IMR-90 (cell line): ENCODE results near the gene TRIO. TPM values are rescaled to one million over a fixed set of nuclear protein-coding genes. Genes with fewer than 3 reads are reported as not detected.

ENCODE experiments used
- ATAC-seq: fragments of 200-7000 bp; cut with Tn5 transposase; 2 replicates; pipeline ENCODE4 v1.9.1; 2020; ENCODE audit warnings: low read depth, mild to moderate bottlenecking, moderate library complexity
- BruUV-seq: library from RNA; stranded (reverse); fragments of 400-500 nt; replicated peaks from 2 replicates; lab custom pipeline; 2021; lab: Mats Ljungman, UMichigan
- CTCF ChIA-PET: fragments of 300-600 bp; formaldehyde crosslinking; extraction: SDS; loops from one replicate; lab custom pipeline; 2021; ENCODE audit warnings: antibody characterized with exemption; lab: Yijun Ruan, JAX
- POLR2A ChIA-PET: fragments of 300-600 bp; sonication (Branson Sonifier 250); formaldehyde crosslinking; loops from one replicate; lab custom pipeline; 2022; ENCODE audit warnings: antibody characterized with exemption; ENCODE audit not compliant: unreplicated experiment; lab: Charles Lee
- DNase-seq: peaks from one replicate; pipeline ENCODE4 v3.0.0; 2013
- H2AFZ ChIP-seq: replicated peaks from 2 replicates; pipeline ENCODE3; 2013; ENCODE audit warnings: low read length, mild to moderate bottlenecking; ENCODE audit not compliant: poor library complexity
- H2AK5ac ChIP-seq: 2 replicates; pipeline ENCODE4 v1.6.1; 2013; ENCODE audit warnings: low read depth, low read length, inconsistent platforms
- H2AK9ac ChIP-seq: replicated peaks from 2 replicates; pipeline ENCODE3; 2013; ENCODE audit warnings: mild to moderate bottlenecking, low read depth, low read length, moderate library complexity; ENCODE audit not compliant: poor library complexity
- H2BK120ac ChIP-seq: 2 replicates; pipeline ENCODE4 v1.6.1; 2013; ENCODE audit warnings: low read depth, low read length, inconsistent platforms
- H2BK15ac ChIP-seq: 3 replicates; pipeline ENCODE4 v1.6.1; 2013; ENCODE audit warnings: low read depth, low read length, inconsistent platforms
- H2BK20ac ChIP-seq: 2 replicates; pipeline ENCODE4 v1.6.1; 2013; ENCODE audit warnings: low read depth, mild to moderate bottlenecking, inconsistent platforms, low read length, moderate library complexity
- H2BK5ac ChIP-seq: 2 replicates; pipeline ENCODE4 v1.6.1; 2013; ENCODE audit warnings: mild to moderate bottlenecking, low read depth, low read length, inconsistent platforms; ENCODE audit not compliant: poor library complexity, severe bottlenecking
- H3K14ac ChIP-seq: replicated peaks from 2 replicates; pipeline ENCODE4 v1.6.1; 2013; ENCODE audit warnings: low read depth, low read length, inconsistent platforms
- H3K18ac ChIP-seq: 2 replicates; pipeline ENCODE4 v1.6.1; 2013; ENCODE audit warnings: low read depth, low read length, control low read depth
- H3K23ac ChIP-seq: 2 replicates; pipeline ENCODE4 v1.6.1; 2013; ENCODE audit warnings: low read depth, low read length, inconsistent platforms
- H3K27ac ChIP-seq: 2 replicates; pipeline ENCODE4 v1.5.1; 2013; ENCODE audit warnings: mild to moderate bottlenecking, control low read depth, low read length; ENCODE audit not compliant: insufficient read depth
- H3K27me3 ChIP-seq: 2 replicates; pipeline ENCODE4 v1.6.1; 2013; ENCODE audit warnings: low read length; ENCODE audit not compliant: control insufficient read depth, insufficient read depth
- H3K36me3 ChIP-seq: 2 replicates; pipeline ENCODE4 v1.6.1; 2013; ENCODE audit warnings: low read length, mixed read lengths; ENCODE audit not compliant: control insufficient read depth, insufficient read depth
- H3K4ac ChIP-seq: 2 replicates; pipeline ENCODE4 v1.6.1; 2013; ENCODE audit warnings: low read depth, low read length, inconsistent platforms
- H3K4me1 ChIP-seq: 2 replicates; pipeline ENCODE4 v1.6.1; 2013; ENCODE audit warnings: low read length, mixed read lengths; ENCODE audit not compliant: control insufficient read depth, insufficient read depth
- H3K4me2 ChIP-seq: 2 replicates; pipeline ENCODE4 v1.6.1; 2013; ENCODE audit warnings: low read depth, mild to moderate bottlenecking, control low read depth, low read length, moderate library complexity
- H3K4me3 ChIP-seq: 2 replicates; pipeline ENCODE4 v1.5.1; 2013; ENCODE audit warnings: low read depth, mild to moderate bottlenecking, control low read depth, low read length, moderate library complexity; ENCODE audit not compliant: insufficient read depth
- H3K56ac ChIP-seq: 2 replicates; pipeline ENCODE4 v1.6.1; 2013; ENCODE audit warnings: low read length, inconsistent platforms; ENCODE audit not compliant: insufficient read depth; ENCODE audit errors: extremely low read depth
- H3K79me1 ChIP-seq, 2 experiments: 2 replicates each; pipeline ENCODE4 v1.6.1; 2013; ENCODE audit warnings: low read length in 2 of 2, inconsistent platforms in 1 of 2, low read depth in 1 of 2
- H3K9ac ChIP-seq: 2 replicates; pipeline ENCODE4 v1.6.1; 2013; ENCODE audit warnings: low read depth, low read length, control low read depth
- H3K9me1 ChIP-seq: 2 replicates; pipeline ENCODE4 v1.6.1; 2013; ENCODE audit warnings: low read length, inconsistent platforms; ENCODE audit not compliant: insufficient read depth
- H3K9me3 ChIP-seq: 2 replicates; pipeline ENCODE4 v1.6.1; 2013; ENCODE audit warnings: low read length; ENCODE audit not compliant: control insufficient read depth, insufficient read depth
- H4K20me1 ChIP-seq: 2 replicates; pipeline ENCODE4 v1.6.1; 2013; ENCODE audit warnings: low read length, inconsistent platforms; ENCODE audit not compliant: insufficient read depth
- H4K5ac ChIP-seq: 2 replicates; pipeline ENCODE4 v1.6.1; 2013; ENCODE audit warnings: mild to moderate bottlenecking, low read depth, low read length, control low read depth
- H4K8ac ChIP-seq, 2 experiments: 2 replicates each; pipeline ENCODE4 v1.6.1; 2013; ENCODE audit warnings: low read depth in 2 of 2, low read length in 2 of 2, control low read depth in 1 of 2, inconsistent platforms in 1 of 2
- H4K91ac ChIP-seq: 2 replicates; pipeline ENCODE4 v1.6.1; 2013; ENCODE audit warnings: low read depth, low read length, inconsistent platforms; ENCODE audit not compliant: insufficient read depth
- BHLHE40 ChIP-seq: fragments of 150-350 bp; IDR thresholded peaks from 2 replicates; pipeline ENCODE4 v1.6.1; 2016; ENCODE audit warnings: mild to moderate bottlenecking, low read depth, low read length
- CEBPB ChIP-seq: IDR thresholded peaks from 2 replicates; pipeline ENCODE4 v1.6.1; 2012; ENCODE audit warnings: low read depth, low read length, improper control_type of control experiment
- CHD1 ChIP-seq: IDR thresholded peaks from 2 replicates; pipeline ENCODE4 v1.6.1; 2012; ENCODE audit warnings: low read depth, low read length, improper control_type of control experiment
- FOS ChIP-seq: fragments of 150-350 bp; IDR thresholded peaks from 2 replicates; pipeline ENCODE4 v1.6.1; 2016; ENCODE audit warnings: low read depth, low read length
- MAFK ChIP-seq: IDR thresholded peaks from 2 replicates; pipeline ENCODE4 v1.6.1; 2012; ENCODE audit warnings: low read depth, low read length, improper control_type of control experiment
- MAZ ChIP-seq: IDR thresholded peaks from 2 replicates; pipeline ENCODE4 v1.6.1; 2012; ENCODE audit warnings: low read depth, mild to moderate bottlenecking, low read length, improper control_type of control experiment, moderate library complexity, borderline replicate concordance
- MXI1 ChIP-seq: IDR thresholded peaks from 2 replicates; pipeline ENCODE4 v1.6.1; 2012; ENCODE audit warnings: low read depth, mild to moderate bottlenecking, low read length, moderate library complexity, borderline replicate concordance
- POLR2A ChIP-seq: IDR thresholded peaks from 2 replicates; pipeline ENCODE4 v1.6.1; 2012; ENCODE audit warnings: mild to moderate bottlenecking, low read depth, low read length
- RAD21 ChIP-seq: IDR thresholded peaks from 2 replicates; pipeline ENCODE4 v1.6.1; 2012; ENCODE audit warnings: low read length, improper control_type of control experiment
- RCOR1 ChIP-seq: IDR thresholded peaks from 2 replicates; pipeline ENCODE4 v1.6.1; 2012; ENCODE audit warnings: mild to moderate bottlenecking, low read length, improper control_type of control experiment; ENCODE audit not compliant: insufficient replicate concordance
- RFX5 ChIP-seq: IDR thresholded peaks from 2 replicates; pipeline ENCODE4 v1.8.0; 2012; ENCODE audit warnings: low read depth, mild to moderate bottlenecking, low read length, moderate library complexity
- SMC3 ChIP-seq: fragments of 150-350 bp; IDR thresholded peaks from 2 replicates; pipeline ENCODE4 v1.6.1; 2016; ENCODE audit warnings: low read depth, mild to moderate bottlenecking, antibody characterized with exemption, low read length, moderate library complexity
- WGBS, 2 experiments: methylation state at CpG; one replicate each; pipeline versions ENCODE4 v1.1.5 to v1.1.7; 2013; ENCODE audit warnings: missing lambda C conversion rate in 2 of 2; ENCODE audit not compliant: insufficient read length in 1 of 2; ENCODE audit errors: extremely low coverage in 2 of 2; 5-methylcytosine and 5-hydroxymethylcytosine counted together
- dilution Hi-C: fragments of 300-500 bp; cut with HindIII; formaldehyde crosslinking; loops from one replicate; pipeline ENCODE4 v1.14.3; 2018; ENCODE audit warnings: low sequenced_read_pairs; ENCODE audit not compliant: unreplicated experiment
- in situ Hi-C: fragments of 300-500 bp; cut with MboI; formaldehyde crosslinking; loops from 3 replicates; pipeline ENCODE4 v1.14.3; 2019; ENCODE audit warnings: low sequenced_read_pairs, inconsistent platforms, mixed read lengths
- intact Hi-C: fragments of 100-400 bp; cut with micrococcal nuclease; formaldehyde crosslinking; loops from 2 replicates; pipeline ENCODE4 v1.10.0; 2022
- polyA plus RNA-seq, 3 experiments: library from polyadenylated mRNA; depleted of rRNA; stranded (reverse); fragments of >200 nt; gene quantifications; 2 replicates each; pipeline ENCODE4 v1.2.3, GENCODE V29; 2012; ENCODE audit warnings: low replicate concordance in 1 of 3
- total RNA-seq: library from RNA; depleted of rRNA; stranded (reverse); fragments of >200 nt; gene quantifications from 2 replicates; pipeline ENCODE4 v1.2.3, GENCODE V29; 2012
- TF ChIP-seq, protein P1 (sequence below): conservative IDR thresholded peaks from 2 replicates; pipeline ENCODE4 v1.5.1; 2012; ENCODE audit warnings: mild to moderate bottlenecking, low read depth, low read length, improper control_type of control experiment

Gene TRIO
- total and polyA plus RNA-seq, 2 of the 4 experiments (the other 2 are of a cell fraction): 206 to 522 TPM

DNA sequence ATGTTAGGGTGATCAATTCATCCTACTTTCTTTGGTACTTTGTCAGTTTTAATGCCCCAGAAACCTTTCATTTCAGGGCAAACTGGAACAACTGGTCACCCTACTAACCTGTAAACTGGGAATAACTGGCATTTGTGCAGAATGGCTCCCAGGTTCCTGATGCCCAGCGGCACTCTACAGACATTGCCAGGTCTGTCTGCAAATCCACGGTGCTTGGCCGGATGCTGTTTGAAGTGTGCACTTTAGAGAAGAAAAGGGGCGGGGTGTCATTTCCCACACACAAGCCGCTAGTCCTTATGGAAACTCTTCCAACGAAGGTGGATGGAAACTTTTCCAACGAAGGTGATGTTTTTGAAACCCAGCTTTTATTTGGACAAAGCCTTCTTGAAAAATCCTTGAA is 388.5 kb downstream of the TRIO start:
- H3K9me1 ChIP-seq: 0 out of 2 replicates have a peak, but pooled peaks cover 2% of the 10 kb centered on the region
- ATAC-seq: no peak
- H3K27ac ChIP-seq: no peak overlapping the region
- no peaks in the 10 kb centered on the region for H3K4me1 ChIP-seq
- DNase-seq: no peak
- WGBS, 2 experiments: 90% methylated on average over 3 of the region's 7 CpGs; no CpG with 5 or more reads in 1 of the 2 experiments
- H2BK120ac ChIP-seq: no peak overlapping the region
- intact Hi-C loops (no loop called here), in situ Hi-C loops (no loop called here), dilution Hi-C loops (no loop called here)
- CTCF ChIA-PET: no interaction called here
- H4K5ac ChIP-seq: no peak overlapping the region
- POLR2A ChIA-PET: no interaction called here
- H3K14ac ChIP-seq: no peak overlapping the region
- no TSS peak for BruUV-seq
- no peak overlapping the region for H3K9ac ChIP-seq
- no peak overlapping the region for H3K4ac ChIP-seq
- H3K36me3 ChIP-seq: no peaks in the 10 kb centered on the region
- H3K56ac ChIP-seq: no peak overlapping the region
- H3K23ac ChIP-seq: no peak overlapping the region
- H3K4me2 ChIP-seq: no peak overlapping the region
- H3K4me3 ChIP-seq: no peak overlapping the region
- no peaks in the 10 kb centered on the region for H3K9me3 ChIP-seq
- H4K8ac ChIP-seq: no peak overlapping the region
- H3K18ac ChIP-seq: no peak overlapping the region
- H3K79me1 ChIP-seq: no peaks in the 10 kb centered on the region
- TF ChIP-seq MAZ (no peak), BHLHE40 (no peak), RFX5 (no peak), MAFK (no peak), MXI1 (no peak), CHD1 (no peak), FOS (no peak), POLR2A (no peak), RCOR1 (no peak), SMC3 (no peak), RAD21 (no peak), CEBPB (no peak)
- TF ChIP-seq, protein P1, sequence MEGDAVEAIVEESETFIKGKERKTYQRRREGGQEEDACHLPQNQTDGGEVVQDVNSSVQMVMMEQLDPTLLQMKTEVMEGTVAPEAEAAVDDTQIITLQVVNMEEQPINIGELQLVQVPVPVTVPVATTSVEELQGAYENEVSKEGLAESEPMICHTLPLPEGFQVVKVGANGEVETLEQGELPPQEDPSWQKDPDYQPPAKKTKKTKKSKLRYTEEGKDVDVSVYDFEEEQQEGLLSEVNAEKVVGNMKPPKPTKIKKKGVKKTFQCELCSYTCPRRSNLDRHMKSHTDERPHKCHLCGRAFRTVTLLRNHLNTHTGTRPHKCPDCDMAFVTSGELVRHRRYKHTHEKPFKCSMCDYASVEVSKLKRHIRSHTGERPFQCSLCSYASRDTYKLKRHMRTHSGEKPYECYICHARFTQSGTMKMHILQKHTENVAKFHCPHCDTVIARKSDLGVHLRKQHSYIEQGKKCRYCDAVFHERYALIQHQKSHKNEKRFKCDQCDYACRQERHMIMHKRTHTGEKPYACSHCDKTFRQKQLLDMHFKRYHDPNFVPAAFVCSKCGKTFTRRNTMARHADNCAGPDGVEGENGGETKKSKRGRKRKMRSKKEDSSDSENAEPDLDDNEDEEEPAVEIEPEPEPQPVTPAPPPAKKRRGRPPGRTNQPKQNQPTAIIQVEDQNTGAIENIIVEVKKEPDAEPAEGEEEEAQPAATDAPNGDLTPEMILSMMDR: no peak
- no peak overlapping the region for H2BK20ac ChIP-seq
- H2BK5ac ChIP-seq: no peak overlapping the region
- peaks cover 15% of the 10 kb centered on the region for H3K27me3 ChIP-seq
- no peak overlapping the region for H2AFZ ChIP-seq
- H4K20me1 ChIP-seq: no peaks in the 10 kb centered on the region
- H2BK15ac ChIP-seq: no peak overlapping the region
- H4K91ac ChIP-seq: no peak overlapping the region
- H2AK9ac ChIP-seq: no peak overlapping the region
- no peak overlapping the region for H2AK5ac ChIP-seq
